ENCODE measurements around the gene EXOSC6.
A peak's percentile ranks its signal among the peaks of the same experiment; 100 is the strongest.

EXOSC6 gene

GRCh38 chr16:70255574-70255973 lies 3.8 kb upstream of the EXOSC6 start:
- DNase-seq = no peak
- Mint-ChIP-seq H3K27ac (no peak overlapping the region), H3K36me3 (ENCODE audit: low read depth) (peaks cover 41% of the 10 kb centered on the region), H3K27me3 (ENCODE audit: low read depth, poor library complexity) (no peaks in the 10 kb centered on the region), H3K9me3 (no peaks in the 10 kb centered on the region), H3K4me3 (no peak overlapping the region), H3K4me1 (no peaks in the 10 kb centered on the region)
- TF ChIP-seq CTCF (IDR thresholded peaks at IDR 0.05) = no peak

- Mint-ChIP-seq H3K9me3 (no peaks in the 10 kb centered on the region), H3K4me1 (peaks cover 5% of the 10 kb centered on the region), H3K36me3 (ENCODE audit: low read depth) (peaks cover 34% of the 10 kb centered on the region), H3K27ac (peak overlapping the region; percentile 88), H3K27me3 (ENCODE audit: low read depth, poor library complexity) (no peaks in the 10 kb centered on the region), H3K4me3 (no peak overlapping the region)
- TF ChIP-seq CTCF (IDR thresholded peaks at IDR 0.05) = no peak
- DNase-seq = no peak
Observed at GRCh38 chr16:70254965-70255286, 3.2 kb upstream of the EXOSC6 start.

GRCh38 chr16:70254180-70254964 lies 2.6 kb upstream of the EXOSC6 start:
- Mint-ChIP-seq H3K4me3 (no peak overlapping the region), H3K27me3 (ENCODE audit: low read depth, poor library complexity) (no peaks in the 10 kb centered on the region), H3K36me3 (ENCODE audit: low read depth) (peaks cover 36% of the 10 kb centered on the region), H3K9me3 (no peaks in the 10 kb centered on the region), H3K4me1 (peaks cover 8% of the 10 kb centered on the region), H3K27ac (peak overlapping the region; percentile 88)
- no peak for TF ChIP-seq CTCF (IDR thresholded peaks at IDR 0.05)
- DNase-seq = no peak

GRCh38 chr16:70253291-70254106 lies 1.8 kb upstream of the EXOSC6 start:
- Mint-ChIP-seq H3K4me1 (peaks cover 13% of the 10 kb centered on the region), H3K4me3 (no peak overlapping the region), H3K36me3 (ENCODE audit: low read depth) (peaks cover 31% of the 10 kb centered on the region), H3K27ac (peak overlapping the region; percentile 75), H3K27me3 (ENCODE audit: low read depth, poor library complexity) (no peaks in the 10 kb centered on the region), H3K9me3 (no peaks in the 10 kb centered on the region)
- peak; percentile 55 for TF ChIP-seq CTCF (IDR thresholded peaks at IDR 0.05)
- DNase-seq = peak; percentile 67

GRCh38 chr16:70252355-70252988 lies 732 bp upstream of the EXOSC6 start:
- H3K9me3 Mint-ChIP-seq = no peaks in the 10 kb centered on the region
- peak overlapping the region; percentile 87 for H3K4me3 Mint-ChIP-seq
- peak overlapping the region; percentile 68 for H3K27ac Mint-ChIP-seq
- peaks cover 21% of the 10 kb centered on the region for H3K36me3 Mint-ChIP-seq (ENCODE audit: low read depth)
- H3K4me1 Mint-ChIP-seq = peaks cover 13% of the 10 kb centered on the region
- DNase-seq = peak; percentile 41
- H3K27me3 Mint-ChIP-seq (ENCODE audit: low read depth, poor library complexity) = no peaks in the 10 kb centered on the region
- peak; percentile 31 for TF ChIP-seq CTCF (IDR thresholded peaks at IDR 0.05)
